ENCODE data around the gene UCP3.

The UCP3 gene

GRCh38 chr11:73977856-73978519, 30.9 kb downstream of the UCP3 start:
- no peak for DNase-seq (ENCODE audit: low read depth)

GRCh38 chr11:73976451-73977151, 32.3 kb downstream of the UCP3 start:
- DNase-seq (ENCODE audit: low read depth): no peak

GRCh38 chr11:73975479-73975757, 33.5 kb downstream of the UCP3 start:
- DNase-seq (ENCODE audit: low read depth): no peak

DNA sequence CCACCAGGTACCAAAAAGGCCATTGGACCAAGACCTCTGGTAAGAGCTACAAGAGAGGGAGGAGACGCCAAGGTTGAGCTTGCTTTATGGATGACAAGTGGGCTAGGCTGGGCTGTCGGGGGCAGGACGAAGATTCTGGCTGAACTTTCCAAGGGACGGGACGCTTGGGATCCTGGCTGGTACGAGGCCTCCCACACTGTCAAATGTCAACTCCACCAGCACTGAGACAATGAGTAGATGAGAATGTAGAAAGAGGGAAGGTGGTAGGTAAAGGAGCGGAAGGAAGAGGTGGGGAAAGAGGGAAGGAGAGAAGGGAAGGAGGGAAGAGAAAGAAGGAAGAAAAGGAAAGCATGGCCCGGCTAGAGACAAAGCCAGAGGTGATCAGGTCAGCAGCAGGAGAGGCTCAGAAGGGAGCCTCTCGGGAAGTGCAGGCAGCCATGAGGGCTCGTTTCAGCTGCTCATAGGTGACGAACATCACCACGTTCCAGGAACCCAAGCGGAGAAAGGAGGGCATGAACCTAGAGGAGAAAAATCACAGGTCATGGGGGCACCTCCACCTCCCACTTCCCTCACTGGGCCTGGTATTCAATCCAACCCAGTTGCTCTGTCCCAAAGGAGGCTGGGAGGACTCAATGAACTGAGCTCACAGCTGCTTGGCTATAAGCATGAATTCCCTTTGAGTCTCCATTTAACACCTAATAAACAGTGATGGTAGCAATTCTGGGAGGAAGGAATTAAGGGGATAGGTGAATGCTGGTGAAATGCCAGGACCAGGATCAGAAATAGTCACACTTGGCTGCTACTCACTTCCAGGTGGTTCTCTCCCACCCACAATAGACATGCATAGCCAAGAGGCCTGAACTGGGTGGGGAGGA, 34.0 kb downstream of the UCP3 start:
- no peak for DNase-seq (ENCODE audit: low read depth)

- DNase-seq (ENCODE audit: low read depth): no peak
Measured at GRCh38 chr11:73972620-73973449, 36.0 kb downstream of the UCP3 start.

DNA sequence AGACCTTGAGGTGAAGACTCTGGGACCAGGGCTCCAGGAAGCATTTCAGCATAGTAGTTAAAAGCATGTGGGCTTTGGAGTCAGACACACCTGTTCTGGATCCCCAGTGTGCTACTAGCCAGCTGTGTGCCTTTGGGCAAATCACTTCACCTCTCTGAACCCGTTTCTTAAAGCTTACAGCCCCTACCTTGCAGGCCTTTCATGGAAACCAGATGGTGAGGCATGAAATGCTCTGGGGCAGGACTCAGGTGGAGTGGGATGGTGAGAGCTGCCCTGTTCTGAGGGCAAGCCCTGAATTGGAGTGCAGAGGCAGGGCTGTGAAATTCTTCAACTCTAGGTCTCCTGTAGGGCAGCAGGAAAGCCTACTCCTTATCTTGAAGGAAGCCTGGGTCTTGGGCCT, 36.7 kb downstream of the UCP3 start:
- no peak for DNase-seq (ENCODE audit: low read depth)

GRCh38 chr11:73971175-73971719, 37.6 kb downstream of the UCP3 start:
- DNase-seq (ENCODE audit: low read depth): no peak

DNA sequence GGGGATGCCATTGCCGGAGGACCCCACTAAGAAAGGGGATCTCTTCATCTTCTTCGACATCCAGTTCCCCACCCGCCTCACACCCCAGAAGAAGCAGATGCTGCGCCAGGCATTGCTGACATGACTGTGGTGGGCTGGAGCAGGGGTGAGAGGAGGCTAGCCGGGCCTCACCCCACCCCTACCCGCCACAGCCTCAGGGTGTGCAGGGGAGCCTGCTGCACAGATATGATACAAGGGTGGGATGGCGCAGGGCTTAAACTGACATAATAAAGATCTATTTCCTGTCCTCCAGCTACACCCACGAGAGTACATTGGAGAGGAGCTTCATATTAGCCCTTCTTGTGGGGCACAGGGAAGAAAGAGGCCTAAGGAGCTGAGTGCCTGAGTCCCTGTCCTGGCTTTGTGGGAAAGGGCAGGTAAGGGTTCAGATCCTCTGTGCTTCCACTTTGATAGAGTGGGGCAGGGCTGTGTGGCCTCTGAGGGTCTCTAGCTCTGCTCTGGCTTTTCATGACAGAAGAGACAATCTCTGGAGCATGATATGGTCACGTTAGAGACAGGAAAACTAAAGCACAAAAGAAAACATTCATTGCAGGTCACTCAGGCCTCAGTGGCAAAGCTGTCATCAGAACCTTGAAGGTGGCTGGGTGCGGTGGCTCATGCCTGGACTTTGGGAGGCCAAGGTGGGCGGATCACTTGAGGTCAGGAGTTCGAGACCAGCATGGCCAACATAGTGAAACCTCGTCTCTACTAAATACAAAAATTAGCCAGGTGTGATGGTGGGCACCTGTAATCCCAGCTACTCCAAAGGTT, 38.7 kb downstream of the UCP3 start:
- no peak for DNase-seq (ENCODE audit: low read depth)

GRCh38 chr11:73969091-73969490, 39.8 kb downstream of the UCP3 start:
- DNase-seq (ENCODE audit: low read depth): no peak

DNA sequence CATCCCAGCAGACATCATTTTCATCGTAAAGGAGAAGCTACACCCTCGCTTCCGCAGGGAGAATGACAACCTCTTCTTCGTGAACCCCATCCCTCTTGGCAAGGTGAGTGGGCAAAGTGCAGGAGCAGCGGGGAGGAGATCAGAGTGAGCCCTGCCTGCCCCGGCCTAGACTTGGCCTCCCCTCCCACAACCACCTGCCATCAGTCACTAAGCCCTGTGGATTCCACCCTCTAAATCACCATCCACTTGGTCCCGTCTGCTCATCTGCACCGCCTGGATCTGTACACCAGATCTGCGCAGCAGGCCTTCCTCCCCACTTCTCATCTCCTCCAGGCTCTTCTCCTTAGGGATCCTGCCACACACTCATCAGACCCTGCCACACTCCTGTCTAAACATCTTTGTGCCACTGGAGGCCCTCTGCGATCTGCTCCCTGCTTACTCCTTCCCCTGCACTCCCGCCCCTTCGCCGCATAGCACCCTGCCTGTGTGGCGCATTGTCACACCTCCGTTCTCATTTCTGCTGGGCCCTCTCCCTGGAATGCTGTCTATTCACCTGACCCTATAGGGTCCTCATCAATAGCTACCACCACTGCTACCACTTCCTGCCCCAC, 40.4 kb downstream of the UCP3 start:
- no peak for DNase-seq (ENCODE audit: low read depth)

- DNase-seq (ENCODE audit: low read depth): no peak
Measured at GRCh38 chr11:73965764-73966121, 43.1 kb downstream of the UCP3 start.

GRCh38 chr11:73965076-73965763, 43.7 kb downstream of the UCP3 start:
- DNase-seq (ENCODE audit: low read depth): no peak

DNA sequence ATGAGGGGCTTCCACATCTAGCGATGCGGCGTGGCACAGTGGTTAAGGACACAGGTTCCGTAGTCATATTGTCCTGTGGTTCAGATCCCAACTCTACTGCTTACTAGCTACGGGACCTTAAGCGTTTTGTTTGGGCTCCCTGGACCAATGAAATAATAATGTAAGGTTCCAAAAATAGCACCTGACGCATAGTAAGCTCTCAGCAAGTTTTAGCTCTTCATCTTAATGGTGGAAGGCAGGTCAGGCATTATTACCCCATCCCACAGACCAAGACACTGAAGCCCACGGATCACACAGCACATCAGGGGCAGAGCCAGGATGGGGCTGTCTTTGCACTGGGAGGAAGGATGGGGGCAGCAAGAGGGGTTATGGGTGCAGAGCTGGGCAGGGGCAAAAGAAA, 45.0 kb downstream of the UCP3 start:
- DNase-seq (ENCODE audit: low read depth): no peak

- no peak for DNase-seq (ENCODE audit: low read depth)
Measured at GRCh38 chr11:73962101-73962705, 46.7 kb downstream of the UCP3 start.

GRCh38 chr11:73961321-73961720, 47.6 kb downstream of the UCP3 start:
- no peak for DNase-seq (ENCODE audit: low read depth)

DNA sequence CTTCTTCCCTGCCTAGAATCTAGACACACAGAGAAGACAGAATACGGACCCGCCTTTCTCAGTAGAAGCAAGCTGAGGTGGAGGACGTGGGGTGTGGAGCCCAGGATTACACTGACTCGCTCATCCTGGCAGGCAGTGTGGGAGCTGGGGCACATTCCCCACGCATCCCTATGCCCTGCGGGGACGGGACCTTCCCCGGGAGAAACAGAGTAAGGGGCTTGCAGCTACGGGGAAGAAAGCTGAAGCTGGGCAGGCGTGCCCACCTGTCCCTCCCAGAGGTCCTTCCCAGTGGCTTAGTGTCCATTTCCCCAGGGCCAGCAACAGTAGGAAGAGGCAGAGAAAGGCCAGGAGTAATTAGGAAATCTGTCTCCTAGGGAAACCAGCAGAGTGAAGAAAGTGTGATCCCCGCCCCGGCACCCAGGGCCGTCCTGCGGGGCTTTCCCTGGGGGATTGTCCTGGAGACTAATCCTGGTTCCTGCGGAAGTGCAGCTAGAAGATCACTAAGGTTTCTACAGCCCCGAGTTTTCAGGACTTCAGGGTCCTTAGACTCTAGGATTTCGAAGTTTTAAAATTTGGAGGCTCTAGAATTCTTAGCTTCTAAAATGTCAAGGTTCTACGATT, 50.3 kb downstream of the UCP3 start:
- no peak for DNase-seq (ENCODE audit: low read depth)

GRCh38 chr11:73957654-73958361, 51.1 kb downstream of the UCP3 start:
- DNase-seq (ENCODE audit: low read depth): no peak

DNA sequence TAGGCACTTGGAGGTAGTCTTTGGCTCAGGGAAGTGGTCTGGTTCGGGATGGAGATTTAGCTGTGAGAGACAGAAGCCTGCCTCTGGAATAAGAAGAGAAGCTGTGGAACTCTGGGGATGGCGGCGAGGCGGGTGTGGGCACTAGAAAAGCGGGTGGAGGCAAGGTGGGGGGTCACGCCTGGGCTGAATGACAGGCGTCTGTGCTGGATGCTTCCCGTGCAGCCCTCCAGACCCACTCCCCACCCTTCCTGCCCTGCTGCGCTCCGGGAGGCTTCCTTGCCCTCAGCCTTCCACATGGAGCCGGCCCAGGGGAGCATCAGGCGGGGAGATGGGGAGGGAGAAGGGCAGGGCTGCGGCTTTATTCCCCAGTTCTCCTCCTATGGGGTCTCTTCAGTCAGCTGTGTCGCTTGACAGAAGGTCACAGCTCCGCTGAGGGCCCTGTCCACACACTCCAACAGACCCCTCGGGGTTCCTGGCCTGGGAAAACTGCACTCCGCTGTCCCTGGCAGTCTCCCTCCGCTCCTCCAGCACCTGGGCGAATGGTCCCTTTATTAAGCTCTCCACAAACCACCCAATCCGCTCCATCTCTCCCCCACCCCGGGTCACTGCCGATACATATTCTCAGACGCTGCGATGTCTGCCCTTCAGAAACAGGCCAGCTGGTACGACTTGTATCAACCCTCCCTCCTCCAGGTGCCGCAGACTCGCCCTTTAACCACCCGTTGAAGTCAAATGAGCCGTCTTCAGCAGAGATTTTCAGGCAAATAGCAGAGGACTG, 51.8 kb downstream of the UCP3 start:
- DNase-seq (ENCODE audit: low read depth): no peak
